Stimulated activated CD4-positive, alpha-beta T cell treated with anti-CD3 and anti-CD28 coated beads, TNF-alpha, amount 100 ng/mL, for 48 hours (primary cell): ENCODE measurements around the gene RTBDN.

Source experiments
- DNase-seq, 3 donors: peaks; one replicate each; pipeline ENCODE4 v3.0.0-alpha.2; 2020; ENCODE audit warnings: low read depth in 3 of 3

The RTBDN gene

GRCh38 chr19:12834566-12834943, at the start of gene RTBDN:
TSS of gene RTBDN (minus strand) at chr19:12834579. CDS start at chr19:12829979, 4,600 bp downstream.
- no peak for DNase-seq

- no peak for DNase-seq
Observed at GRCh38 chr19:12882589-12882988, 48.2 kb upstream of the RTBDN start.

- peak; percentile 82 to 91 (median 90) for DNase-seq
Observed at GRCh38 chr19:12881172-12881808, 46.9 kb upstream of the RTBDN start, which contains the start of gene DNASE2. TSS of gene DNASE2 (minus strand) at chr19:12881449. CDS start at chr19:12881375, 74 bp downstream.

GRCh38 chr19:12880551-12881171, 46.3 kb upstream of the RTBDN start:
- no peak for DNase-seq

- DNase-seq: no peak
Observed at GRCh38 chr19:12875086-12875485, 40.7 kb upstream of the RTBDN start.

GRCh38 chr19:12873891-12874745, 39.7 kb upstream of the RTBDN start:
- no peak for DNase-seq

GRCh38 chr19:12872941-12873890, 38.8 kb upstream of the RTBDN start:
- peak in 2 of 3 donors; percentile 57 to 73 for DNase-seq

- DNase-seq: no peak
Observed at GRCh38 chr19:12872255-12872654, 37.9 kb upstream of the RTBDN start.

GRCh38 chr19:12871681-12872080, 37.3 kb upstream of the RTBDN start:
- no peak for DNase-seq

- no peak for DNase-seq
Observed at GRCh38 chr19:12868540-12869112, 34.2 kb upstream of the RTBDN start.

- DNase-seq: peak; percentile 35 to 64 (median 56)
Observed at GRCh38 chr19:12867120-12868099, 33.0 kb upstream of the RTBDN start.

- DNase-seq: no peak
Observed at GRCh38 chr19:12866416-12867119, 32.2 kb upstream of the RTBDN start.

- no peak for DNase-seq
Observed at GRCh38 chr19:12865746-12866415, 31.5 kb upstream of the RTBDN start.

GRCh38 chr19:12864721-12865715, 30.6 kb upstream of the RTBDN start:
- no peak for DNase-seq

GRCh38 chr19:12864143-12864542, 29.8 kb upstream of the RTBDN start:
- DNase-seq: no peak

- no peak for DNase-seq
Observed at GRCh38 chr19:12859546-12859945, 25.2 kb upstream of the RTBDN start.
